SK-N-SH treated with all-trans-retinoic acid at 6 μM for 48 hours (cell line): Measurements from ENCODE around the gene RAE1.

Experiments used
- ATAC-seq: fragments of 200-7000 bp; cut with Tn5 transposase; 3 replicates; pipeline ENCODE4 v1.9.1; 2020; ENCODE audit warnings: mild to moderate bottlenecking, moderate library complexity
- BACH2 ChIP-seq: fragments of 250-450 bp; sonication (Bioruptor Pico); IDR thresholded peaks from 2 replicates; pipeline ENCODE4 v1.9.0; 2021; ENCODE audit warnings: mild to moderate bottlenecking, borderline replicate concordance
- CREB5 ChIP-seq: fragments of 250-450 bp; sonication (Bioruptor Pico); IDR thresholded peaks from 2 replicates; pipeline ENCODE4 v1.5.1; 2020; ENCODE audit warnings: low read depth, mild to moderate bottlenecking, moderate library complexity
- CSDC2 ChIP-seq: fragments of 250-450 bp; sonication (Bioruptor Pico); IDR thresholded peaks from 2 replicates; pipeline ENCODE4 v1.5.0; 2020; ENCODE audit warnings: mild to moderate bottlenecking, moderate library complexity
- ESRRG ChIP-seq: fragments of 250-450 bp; sonication (Bioruptor Pico); IDR thresholded peaks from 2 replicates; pipeline ENCODE4 v1.6.1; 2021; ENCODE audit warnings: mild to moderate bottlenecking
- GLIS3 ChIP-seq: fragments of 250-450 bp; sonication (Bioruptor Pico); IDR thresholded peaks from 2 replicates; pipeline ENCODE4 v1.5.0; 2020; ENCODE audit warnings: mild to moderate bottlenecking, moderate library complexity
- ISL1 ChIP-seq: fragments of 250-450 bp; sonication (Bioruptor Pico); IDR thresholded peaks from 2 replicates; pipeline ENCODE4 v2.1.2; 2022; ENCODE audit warnings: mild to moderate bottlenecking, moderate library complexity
- OSR1 ChIP-seq: fragments of 250-450 bp; sonication (Bioruptor Pico); IDR thresholded peaks from 2 replicates; pipeline ENCODE4 v1.8.0; 2022; ENCODE audit warnings: moderate library complexity, mild to moderate bottlenecking, inconsistent platforms
- POU6F1 ChIP-seq: fragments of 250-450 bp; sonication (Bioruptor Pico); IDR thresholded peaks from 2 replicates; pipeline ENCODE4 v1.8.0; 2021; ENCODE audit warnings: low read depth, mild to moderate bottlenecking, moderate library complexity, borderline replicate concordance
- RARB ChIP-seq: fragments of 250-450 bp; sonication (Bioruptor Pico); IDR thresholded peaks from 2 replicates; pipeline ENCODE4 v1.8.0; 2021; ENCODE audit warnings: mild to moderate bottlenecking, moderate library complexity
- TCF4 ChIP-seq: fragments of 250-450 bp; sonication (Bioruptor Pico); IDR thresholded peaks from 2 replicates; pipeline ENCODE4 v1.8.0; 2021; ENCODE audit warnings: mild to moderate bottlenecking, moderate library complexity, borderline replicate concordance
- ZC3H10 ChIP-seq: fragments of 250-450 bp; sonication (Bioruptor Pico); IDR thresholded peaks from 2 replicates; pipeline ENCODE4 v1.5.1; 2021; ENCODE audit warnings: mild to moderate bottlenecking, moderate library complexity
- ZFP3 ChIP-seq: fragments of 250-450 bp; sonication (Bioruptor Pico); IDR thresholded peaks from 2 replicates; pipeline ENCODE4 v1.5.0; 2020; ENCODE audit warnings: mild to moderate bottlenecking, moderate library complexity
- ZFP30 ChIP-seq: fragments of 450-650 bp; formaldehyde crosslinking; IDR thresholded peaks from 2 replicates; pipeline ENCODE4 v1.5.0; 2022; ENCODE audit warnings: mild to moderate bottlenecking, moderate library complexity
- ZNF70 ChIP-seq: fragments of 450-650 bp; formaldehyde crosslinking; IDR thresholded peaks from 2 replicates; pipeline ENCODE4 v1.5.0; 2020; ENCODE audit warnings: mild to moderate bottlenecking, moderate library complexity
- ZNF8 ChIP-seq: fragments of 450-650 bp; formaldehyde crosslinking; IDR thresholded peaks from 2 replicates; pipeline ENCODE4 v1.5.0; 2020; ENCODE audit warnings: mild to moderate bottlenecking, moderate library complexity
- TF ChIP-seq, protein P1 (sequence below): fragments of 250-450 bp; sonication (Bioruptor Pico); IDR thresholded peaks from 2 replicates; pipeline ENCODE4 v1.8.0; 2020; ENCODE audit warnings: mild to moderate bottlenecking, moderate library complexity, borderline replicate concordance

RAE1 gene

GRCh38 chr20:57308451-57309271 lies 42.4 kb upstream of the RAE1 start (continued):
- TF ChIP-seq, protein P1, sequence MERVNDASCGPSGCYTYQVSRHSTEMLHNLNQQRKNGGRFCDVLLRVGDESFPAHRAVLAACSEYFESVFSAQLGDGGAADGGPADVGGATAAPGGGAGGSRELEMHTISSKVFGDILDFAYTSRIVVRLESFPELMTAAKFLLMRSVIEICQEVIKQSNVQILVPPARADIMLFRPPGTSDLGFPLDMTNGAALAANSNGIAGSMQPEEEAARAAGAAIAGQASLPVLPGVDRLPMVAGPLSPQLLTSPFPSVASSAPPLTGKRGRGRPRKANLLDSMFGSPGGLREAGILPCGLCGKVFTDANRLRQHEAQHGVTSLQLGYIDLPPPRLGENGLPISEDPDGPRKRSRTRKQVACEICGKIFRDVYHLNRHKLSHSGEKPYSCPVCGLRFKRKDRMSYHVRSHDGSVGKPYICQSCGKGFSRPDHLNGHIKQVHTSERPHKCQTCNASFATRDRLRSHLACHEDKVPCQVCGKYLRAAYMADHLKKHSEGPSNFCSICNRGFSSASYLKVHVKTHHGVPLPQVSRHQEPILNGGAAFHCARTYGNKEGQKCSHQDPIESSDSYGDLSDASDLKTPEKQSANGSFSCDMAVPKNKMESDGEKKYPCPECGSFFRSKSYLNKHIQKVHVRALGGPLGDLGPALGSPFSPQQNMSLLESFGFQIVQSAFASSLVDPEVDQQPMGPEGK (CRISPR knock-in tag), result no peak
- TF ChIP-seq ZFP30 (CRISPR knock-in tag) (no peak), ISL1 (no peak), ZFP3 (CRISPR knock-in tag) (no peak), RARB (CRISPR knock-in tag) (no peak)

GRCh38 chr20:57309544-57310115 lies 41.4 kb upstream of the RAE1 start:
- no peak for TF ChIP-seq TCF4
- no peak for TF ChIP-seq POU6F1 (CRISPR knock-in tag)
- TF ChIP-seq ISL1, result no peak
- no peak for TF ChIP-seq GLIS3 (CRISPR knock-in tag)
- no peak for TF ChIP-seq CREB5 (CRISPR knock-in tag)
- TF ChIP-seq ESRRG, result no peak
- TF ChIP-seq, protein P1 (CRISPR knock-in tag), result no peak
- no peak for TF ChIP-seq ZFP3 (CRISPR knock-in tag)
- no peak for TF ChIP-seq CSDC2
- TF ChIP-seq RARB (CRISPR knock-in tag), result no peak
- TF ChIP-seq ZNF8, result no peak
- TF ChIP-seq OSR1 (CRISPR knock-in tag), result no peak
- no peak for TF ChIP-seq ZNF70 (CRISPR knock-in tag)
- no peak for TF ChIP-seq BACH2 (CRISPR knock-in tag)
- ATAC-seq, result no peak

DNA sequence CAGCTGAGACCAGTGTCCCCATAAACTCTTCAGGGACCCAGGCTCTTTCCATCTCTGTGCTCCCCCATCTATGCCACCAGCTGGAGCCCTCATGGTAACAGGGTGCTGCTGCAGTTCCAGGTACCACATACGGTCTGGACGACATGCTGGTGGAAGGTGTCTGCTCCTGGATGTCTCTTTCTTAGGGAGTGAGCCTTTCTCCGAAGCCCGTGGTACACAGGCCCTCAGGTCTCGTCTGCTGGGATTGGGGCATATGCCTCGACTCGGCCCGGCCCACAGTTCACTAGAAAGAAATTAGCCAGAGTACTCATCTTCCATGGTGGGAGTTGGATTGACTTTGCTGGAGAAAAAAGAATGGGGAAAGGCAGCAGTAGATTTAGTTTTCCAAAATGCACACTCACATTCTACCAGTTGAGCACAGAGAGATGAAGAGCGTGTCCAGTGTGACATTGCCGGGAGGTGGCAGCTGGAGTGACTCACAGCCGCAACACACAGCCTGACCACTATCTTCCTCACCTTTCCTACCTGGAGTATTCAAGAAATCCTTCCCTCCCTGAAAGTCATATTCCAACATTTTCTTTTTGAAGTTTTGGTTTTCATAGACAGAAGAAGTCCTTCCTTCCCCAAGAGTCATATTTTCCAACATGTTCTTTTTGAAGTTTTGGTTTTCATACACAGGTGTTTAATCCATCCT lies 40.1 kb upstream of the RAE1 start:
- ATAC-seq, result no peak
- no peak for TF ChIP-seq CREB5 (CRISPR knock-in tag)
- no peak for TF ChIP-seq ZFP30 (CRISPR knock-in tag)
- TF ChIP-seq POU6F1 (CRISPR knock-in tag), result no peak
- TF ChIP-seq ZC3H10 (CRISPR knock-in tag), result no peak
- TF ChIP-seq, all 23 proteins: peak for 0
